GM23248 (cell line): ENCODE measurements around the gene DNAH5.

Experiments
- EZH2 ChIP-seq: fragments of 200-600 bp; sonication (generic); IDR thresholded peaks from 2 replicates; pipeline ENCODE4 v1.6.1; 2018; ENCODE audit warnings: antibody characterized with exemption, mild to moderate bottlenecking; ENCODE audit not compliant: insufficient read depth, poor library complexity, severe bottlenecking
- EZH2phosphoT487 ChIP-seq: fragments of 200-600 bp; sonication (generic); IDR thresholded peaks from 2 replicates; pipeline ENCODE4 v1.6.1; 2018; ENCODE audit warnings: antibody characterized with exemption, moderate library complexity, mild to moderate bottlenecking, low read depth; ENCODE audit not compliant: insufficient read depth

GRCh38 chr5:13993926-13994325 lies 49.4 kb upstream of the DNAH5 start:
- no peak for TF ChIP-seq EZH2
- TF ChIP-seq EZH2phosphoT487: no peak
